Adrenal gland (tissue), 12 donors: ENCODE measurements around the gene CAMTA1. TPM values are rescaled to one million over a fixed set of nuclear protein-coding genes. Genes with fewer than 3 reads are reported as not detected.

ENCODE experiments used
- DNase-seq, 7 donors: peaks; one replicate each; pipeline ENCODE4 v3.0.0-alpha.2; 2019 to 2020
- H3K27ac ChIP-seq, 5 donors: fragments of 200-600 bp; sonication (generic) in 4 of 5; 1 replicate in 3 of 5; 2 replicates in 2 of 5; pipeline versions ENCODE4 v1.5.1 to v1.8.0; 2016 to 2020; ENCODE audit warnings: mild to moderate bottlenecking in 1 of 5
- H3K27me3 ChIP-seq: fragments of 200-600 bp; 2 replicates; pipeline ENCODE4 v1.8.0; 2021
- H3K36me3 ChIP-seq, 2 donors: fragments of 200-600 bp; replicated peaks in 1 of 2; 1 replicate in 1 of 2; 2 replicates in 1 of 2; pipeline versions ENCODE4 v1.5.1 to v1.8.0; 2018 to 2022
- H3K4me1 ChIP-seq, 2 donors: fragments of 200-600 bp; replicated peaks in 1 of 2; 1 replicate in 1 of 2; 2 replicates in 1 of 2; pipeline versions ENCODE4 v1.5.1 to v1.8.0; 2018 to 2021
- H3K4me3 ChIP-seq, 4 donors: fragments of 200-600 bp; sonication (generic) in 3 of 4; one replicate each; pipeline ENCODE4 v1.5.1; 2016 to 2018
- H3K9me3 ChIP-seq, 3 donors: fragments of 200-600 bp; sonication (generic) in 1 of 3; replicated peaks in 1 of 3; 1 replicate in 2 of 3; 2 replicates in 1 of 3; pipeline versions ENCODE4 v1.5.1 to v1.8.0; 2016 to 2021
- CTCF ChIP-seq, 6 experiments: fragments of 450-650 bp in 4 of 6; fragments of 200-600 bp in 2 of 6; sonication (generic) in 1 of 6; IDR thresholded peaks; 1 replicate in 5 of 6; 2 replicates in 1 of 6; pipeline versions ENCODE4 v1.5.1 to v1.8.0; 2016 to 2021; ENCODE audit warnings: antibody characterized with exemption in 6 of 6, mild to moderate bottlenecking in 2 of 6, moderate library complexity in 1 of 6
- POLR2A ChIP-seq, 2 donors: fragments of 450-650 bp; IDR thresholded peaks; one replicate each; pipeline ENCODE4 v1.6.1; 2017; ENCODE audit warnings: antibody characterized with exemption in 2 of 2, mild to moderate bottlenecking in 2 of 2, moderate library complexity in 1 of 2
- WGBS, 4 donors: extraction: QIAGEN DNeasy Blood & Tissue Kit in 2 of 4; methylation state at CpG; one replicate each; pipeline versions ENCODE4 v1.1.5 to v1.1.7; 2013 to 2017; 5-methylcytosine and 5-hydroxymethylcytosine counted together
- intact Hi-C, 2 donors: fragments of 100-400 bp; cut with DNase I; formaldehyde crosslinking; loops; one replicate each; pipeline versions ENCODE4 v1.14.1 to v1.15.0; 2022 to 2023
- polyA plus RNA-seq, 3 donors: library from polyadenylated mRNA; stranded (reverse); fragments of 200-250 nt in 2 of 3; fragments of 350-450 nt in 1 of 3; fragmentation: Illumina TruSeq in 1 of 3; extraction: RNeasy Lipid Tissue Mini Kit (QIAGEN cat#74804) in 1 of 3; gene quantifications; one replicate each; pipeline ENCODE4 v1.2.3, GENCODE V29; 2013 to 2014
- total RNA-seq, 9 donors: library from RNA; depleted of rRNA in 4 of 9; stranded (reverse); fragments of >200 nt in 4 of 9; fragments of 120-200 nt in 1 of 9; fragmentation: NEBNext Ultra II Directional in 1 of 9; extraction: Animal tissue kit (Norgen Biotek cat#: 25700) in 1 of 9; gene quantifications; one replicate each; pipeline versions ENCODE4 v1.1.0 to v1.2.4, GENCODE V29; 2013 to 2023
- donor health status: healthy with polysubstance abuse.
- donor health status: Bipolar disorder and iron deficiency.
- donor health status: DM: yes; HTN: yes; CAD: no.
- donor health status: DM: no; HTN: no; CAD: no.
- donor health status: DM: no; HTN: no; CAD: no.
- donor health status: DM: yes; HTN: yes; CAD: no.

The CAMTA1 gene
- total and polyA plus RNA-seq, 12 donors = 62.9 to 141 (median 96.9) TPM

- WGBS, 4 donors = 90 to 94% (median 93%) methylated on average over 7 of the region's 7 CpGs
- Histone ChIP-seq H3K27me3 (no peaks in the 10 kb centered on the region), H3K36me3 (no peaks in the 10 kb centered on the region), H3K9me3 (no peaks in the 10 kb centered on the region), H3K27ac (no peak overlapping the region), H3K4me3 (no peak overlapping the region), H3K4me1 (peaks cover 12 to 33% of the 10 kb centered on the region in 2 donors)
- intact Hi-C loops = no loop called here
- TF ChIP-seq CTCF (IDR thresholded peaks at IDR 0.05) = no peak
- TF ChIP-seq POLR2A (IDR thresholded peaks at IDR 0.05) = no peak
- DNase-seq = no peak
Observed at GRCh38 chr1:6866825-6867224, 81.6 kb downstream of the CAMTA1 start.

- no peak overlapping the region for H3K27ac ChIP-seq
- no peak for DNase-seq
- TF ChIP-seq CTCF (IDR thresholded peaks at IDR 0.05) (no peak), POLR2A (IDR thresholded peaks at IDR 0.05) (no peak)
- no peaks in the 10 kb centered on the region for H3K9me3 ChIP-seq
- H3K4me1 ChIP-seq = peaks cover 12 to 33% of the 10 kb centered on the region in 2 donors
- intact Hi-C loops = no loop called here
- 83 to 99% (median 93%) methylated on average over 5 of the region's 5 CpGs for WGBS, 4 donors
- H3K4me3 ChIP-seq = no peak overlapping the region
- H3K27me3 ChIP-seq = no peaks in the 10 kb centered on the region
- no peaks in the 10 kb centered on the region for H3K36me3 ChIP-seq
Observed at GRCh38 chr1:6867321-6867720, 82.1 kb downstream of the CAMTA1 start.

GRCh38 chr1:6867729-6868659 is 82.7 kb downstream of the CAMTA1 start:
- no peaks in the 10 kb centered on the region for H3K36me3 ChIP-seq
- peak overlapping the region in 1 of 4 donors; percentile 34 for H3K4me3 ChIP-seq
- no peak for DNase-seq
- no peak for TF ChIP-seq CTCF (IDR thresholded peaks at IDR 0.05)
- TF ChIP-seq POLR2A (IDR thresholded peaks at IDR 0.05) = no peak
- no peaks in the 10 kb centered on the region for H3K27me3 ChIP-seq
- H3K9me3 ChIP-seq = no peaks in the 10 kb centered on the region
- peaks cover 12 to 33% of the 10 kb centered on the region in 2 donors for H3K4me1 ChIP-seq
- WGBS, 4 donors = 75 to 80% (median 77%) methylated on average over 10 of the region's 10 CpGs
- no peak overlapping the region for H3K27ac ChIP-seq
- intact Hi-C loops = no loop called here

GRCh38 chr1:6868660-6869380 is 83.6 kb downstream of the CAMTA1 start:
- no peak for DNase-seq
- 91 to 100% (median 95%) methylated on average over 2 of the region's 2 CpGs for WGBS, 4 donors
- H3K27me3 ChIP-seq = no peaks in the 10 kb centered on the region
- TF ChIP-seq POLR2A (IDR thresholded peaks at IDR 0.05) (no peak), CTCF (IDR thresholded peaks at IDR 0.05) (no peak)
- H3K4me1 ChIP-seq = peaks cover 11 to 33% of the 10 kb centered on the region in 2 donors
- H3K36me3 ChIP-seq = no peaks in the 10 kb centered on the region
- intact Hi-C loops = no loop called here
- H3K4me3 ChIP-seq = peak overlapping the region in 1 of 4 donors; percentile 34
- no peaks in the 10 kb centered on the region for H3K9me3 ChIP-seq
- H3K27ac ChIP-seq = no peak overlapping the region
